ENCODE results near the gene MUC5B.

Gene MUC5B

DNA sequence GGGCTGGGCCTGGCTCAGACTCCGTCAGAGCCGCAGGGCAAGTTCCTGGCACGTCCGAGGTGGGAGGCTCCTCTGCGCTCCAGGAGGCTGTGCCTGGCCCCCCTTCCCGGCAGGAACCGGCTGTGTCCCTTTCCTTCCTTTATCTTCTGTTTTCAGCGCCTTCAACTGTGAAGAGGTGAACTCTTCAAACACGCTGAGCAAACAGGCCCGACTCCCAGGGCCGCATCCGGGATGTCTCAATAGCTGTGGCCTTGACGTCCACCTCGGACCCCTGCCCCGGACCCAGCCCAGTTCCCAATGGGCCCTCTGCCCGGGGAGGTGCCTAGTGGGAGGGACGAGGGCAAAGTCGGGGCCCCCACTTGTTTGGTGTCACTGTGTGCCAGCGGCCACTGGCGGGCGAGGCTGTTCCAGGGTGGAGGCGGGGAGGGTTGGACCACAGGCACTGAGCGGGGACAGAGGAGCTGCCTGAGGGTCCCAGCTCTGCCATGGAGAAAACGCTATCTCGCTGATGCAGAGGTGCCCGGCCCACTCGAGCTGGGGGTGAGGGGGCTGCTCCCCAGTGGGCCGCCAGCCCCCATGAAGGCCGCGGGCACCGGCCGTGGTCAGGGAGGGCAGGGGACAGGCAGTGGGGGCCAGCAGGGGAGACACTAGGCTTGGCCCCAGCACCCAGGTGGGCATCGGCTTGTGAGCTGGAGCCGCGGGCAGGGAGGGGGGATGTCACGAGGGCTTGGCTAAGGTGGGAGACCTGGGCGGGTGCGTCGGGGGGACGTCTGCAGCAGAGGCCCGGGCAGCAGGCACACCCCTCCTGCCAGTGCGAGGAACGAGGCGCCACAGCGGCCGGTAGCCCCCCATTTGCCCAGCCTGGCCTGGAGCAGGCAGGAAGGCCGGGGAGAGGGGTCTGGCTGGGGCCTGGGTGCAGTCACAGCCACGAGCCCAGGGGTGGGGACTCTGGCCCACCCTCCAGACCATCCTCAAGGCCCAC lies 2.7 kb upstream of the MUC5B start:
- Histone ChIP-seq H3K27ac (ENCODE audit: low read length) (no peak overlapping the region), H3K4me1 (ENCODE audit: control insufficient read depth, low read depth, low read length) (peaks cover 4% of the 10 kb centered on the region), H3K27me3 (ENCODE audit: control insufficient read depth, insufficient read depth, low read length) (peaks cover under 1% of the 10 kb centered on the region), H3K36me3 (ENCODE audit: control insufficient read depth, low read depth, low read length) (no peaks in the 10 kb centered on the region), H3K9me3 (ENCODE audit: control insufficient read depth, low read depth, low read length) (no peaks in the 10 kb centered on the region), H3K4me3 (ENCODE audit: low read length) (no peak overlapping the region), H3K9ac (ENCODE audit: low read length) (no peak overlapping the region)

DNA sequence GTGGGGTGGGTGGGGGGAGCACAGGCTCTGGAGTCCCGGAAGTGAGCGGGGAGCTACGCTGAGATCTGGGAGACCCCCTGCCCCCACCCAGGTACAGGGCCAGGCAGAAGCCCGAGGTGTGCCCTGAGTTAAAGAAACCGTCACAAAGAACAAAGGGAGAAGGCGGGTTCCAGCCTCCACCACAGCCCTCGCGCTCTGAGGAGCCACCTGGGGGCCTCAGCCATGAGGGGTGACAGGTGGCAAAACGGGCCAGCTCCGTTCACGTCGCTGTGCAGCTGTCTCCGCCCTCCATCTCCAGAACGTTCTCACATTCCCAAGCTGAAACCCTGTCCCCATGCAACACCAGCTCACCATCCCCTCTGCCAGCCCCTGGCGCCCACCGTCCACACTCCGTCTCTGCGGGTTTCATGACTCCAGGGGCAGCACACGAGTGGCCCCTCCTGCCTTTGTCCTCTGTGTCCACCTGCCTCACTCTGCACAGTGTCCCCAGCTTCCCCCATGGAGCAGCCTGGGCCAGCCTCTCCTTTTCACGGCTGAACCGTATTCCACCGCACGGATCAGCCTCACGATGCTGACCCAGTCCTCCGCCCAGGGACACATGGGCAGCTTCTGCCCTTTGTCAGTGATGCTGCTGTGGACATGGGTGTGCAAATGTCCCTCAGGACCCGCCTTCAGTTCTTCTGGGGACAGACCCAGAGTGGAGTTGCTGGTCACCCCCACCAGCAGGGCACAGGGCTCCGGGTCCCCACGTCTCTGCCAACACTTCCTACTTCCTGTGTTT lies 1.7 kb upstream of the MUC5B start:
- peaks cover 4% of the 10 kb centered on the region for H3K4me1 ChIP-seq (ENCODE audit: control insufficient read depth, low read depth, low read length)
- H3K9ac ChIP-seq (ENCODE audit: low read length) = no peak overlapping the region
- no peaks in the 10 kb centered on the region for H3K9me3 ChIP-seq (ENCODE audit: control insufficient read depth, low read depth, low read length)
- no peaks in the 10 kb centered on the region for H3K27me3 ChIP-seq (ENCODE audit: control insufficient read depth, insufficient read depth, low read length)
- H3K36me3 ChIP-seq (ENCODE audit: control insufficient read depth, low read depth, low read length) = no peaks in the 10 kb centered on the region
- no peak overlapping the region for H3K4me3 ChIP-seq (ENCODE audit: low read length)
- H3K27ac ChIP-seq (ENCODE audit: low read length) = no peak overlapping the region

DNA sequence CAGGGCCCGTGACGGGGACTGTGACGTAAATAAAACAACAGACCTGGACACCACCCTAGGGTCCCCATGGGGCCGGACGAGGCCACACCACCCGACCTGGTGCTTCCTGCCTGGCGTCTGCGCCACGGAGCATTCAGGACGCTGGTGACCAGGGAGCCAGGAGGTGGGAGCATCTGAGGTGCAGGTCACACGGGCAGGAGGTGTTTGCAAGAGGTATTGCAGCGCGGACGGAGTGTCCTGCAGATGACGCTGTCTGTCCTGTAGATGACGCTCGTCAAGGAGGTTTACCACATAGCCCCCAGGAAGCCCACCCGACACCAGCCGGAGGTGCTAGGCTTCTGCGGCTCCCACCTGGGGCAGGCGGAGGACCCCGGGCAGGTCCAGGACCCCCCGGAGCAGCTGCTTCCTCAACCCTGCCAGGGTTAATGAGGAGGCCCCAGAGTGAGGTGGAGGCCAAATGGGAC lies 986 bp upstream of the MUC5B start:
- Histone ChIP-seq H3K4me1 (ENCODE audit: control insufficient read depth, low read depth, low read length) (peaks cover 4% of the 10 kb centered on the region), H3K9me3 (ENCODE audit: control insufficient read depth, low read depth, low read length) (no peaks in the 10 kb centered on the region), H3K36me3 (ENCODE audit: control insufficient read depth, low read depth, low read length) (no peaks in the 10 kb centered on the region), H3K27ac (ENCODE audit: low read length) (no peak overlapping the region), H3K4me3 (ENCODE audit: low read length) (no peak overlapping the region), H3K9ac (ENCODE audit: low read length) (no peak overlapping the region), H3K27me3 (ENCODE audit: control insufficient read depth, insufficient read depth, low read length) (no peaks in the 10 kb centered on the region)

DNA sequence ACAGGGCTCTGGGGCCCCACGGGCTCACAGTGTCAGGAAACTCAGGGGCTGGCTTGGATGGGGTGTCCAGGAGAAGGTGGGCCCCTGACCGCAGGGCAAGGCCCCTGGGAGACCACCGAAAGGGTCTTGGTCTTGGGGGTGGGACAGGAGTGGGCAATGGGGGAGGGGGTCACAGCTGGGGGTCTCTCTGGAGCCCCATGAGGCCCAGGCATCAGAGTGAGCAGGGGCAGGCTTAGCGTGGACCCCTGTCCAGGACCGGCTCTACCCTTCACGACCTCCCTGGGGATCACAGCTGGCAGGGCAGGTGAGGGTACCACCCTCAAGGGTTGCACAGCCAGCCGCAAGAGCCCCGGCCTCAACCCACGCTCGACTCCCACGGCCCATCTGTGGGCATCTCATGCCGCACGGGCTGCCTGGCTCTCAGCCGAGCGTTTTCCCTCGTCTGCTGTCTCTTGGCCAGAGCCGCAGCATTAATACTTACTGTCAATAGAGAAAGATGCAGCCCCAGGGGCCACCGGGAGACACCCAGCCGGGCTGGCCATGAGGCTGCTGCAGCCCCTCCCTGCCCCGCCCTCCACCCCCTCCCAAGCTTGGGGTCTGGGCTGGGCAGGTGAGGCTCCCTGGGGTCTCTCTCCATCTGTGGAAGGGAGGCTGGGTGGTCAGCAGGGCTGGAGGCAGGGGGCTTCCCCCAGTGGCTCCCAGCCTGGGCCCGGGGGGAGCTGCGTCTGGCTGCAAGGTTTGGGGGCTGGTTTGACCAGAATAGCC lies 662 bp downstream of the MUC5B start:
- Histone ChIP-seq H3K36me3 (ENCODE audit: control insufficient read depth, low read depth, low read length) (no peaks in the 10 kb centered on the region), H3K27ac (ENCODE audit: low read length) (no peak overlapping the region), H3K9ac (ENCODE audit: low read length) (no peak overlapping the region), H3K4me1 (ENCODE audit: control insufficient read depth, low read depth, low read length) (peaks cover 4% of the 10 kb centered on the region), H3K4me3 (ENCODE audit: low read length) (no peak overlapping the region), H3K27me3 (ENCODE audit: control insufficient read depth, insufficient read depth, low read length) (no peaks in the 10 kb centered on the region), H3K9me3 (ENCODE audit: control insufficient read depth, low read depth, low read length) (no peaks in the 10 kb centered on the region)

- Histone ChIP-seq H3K4me1 (ENCODE audit: control insufficient read depth, low read depth, low read length) (peaks cover 4% of the 10 kb centered on the region), H3K27ac (ENCODE audit: low read length) (no peak overlapping the region), H3K4me3 (ENCODE audit: low read length) (no peak overlapping the region), H3K36me3 (ENCODE audit: control insufficient read depth, low read depth, low read length) (no peaks in the 10 kb centered on the region), H3K9ac (ENCODE audit: low read length) (no peak overlapping the region), H3K27me3 (ENCODE audit: control insufficient read depth, insufficient read depth, low read length) (no peaks in the 10 kb centered on the region), H3K9me3 (ENCODE audit: control insufficient read depth, low read depth, low read length) (no peaks in the 10 kb centered on the region)
Observed at GRCh38 chr11:1224111-1224490, 1.2 kb downstream of the MUC5B start.

DNA sequence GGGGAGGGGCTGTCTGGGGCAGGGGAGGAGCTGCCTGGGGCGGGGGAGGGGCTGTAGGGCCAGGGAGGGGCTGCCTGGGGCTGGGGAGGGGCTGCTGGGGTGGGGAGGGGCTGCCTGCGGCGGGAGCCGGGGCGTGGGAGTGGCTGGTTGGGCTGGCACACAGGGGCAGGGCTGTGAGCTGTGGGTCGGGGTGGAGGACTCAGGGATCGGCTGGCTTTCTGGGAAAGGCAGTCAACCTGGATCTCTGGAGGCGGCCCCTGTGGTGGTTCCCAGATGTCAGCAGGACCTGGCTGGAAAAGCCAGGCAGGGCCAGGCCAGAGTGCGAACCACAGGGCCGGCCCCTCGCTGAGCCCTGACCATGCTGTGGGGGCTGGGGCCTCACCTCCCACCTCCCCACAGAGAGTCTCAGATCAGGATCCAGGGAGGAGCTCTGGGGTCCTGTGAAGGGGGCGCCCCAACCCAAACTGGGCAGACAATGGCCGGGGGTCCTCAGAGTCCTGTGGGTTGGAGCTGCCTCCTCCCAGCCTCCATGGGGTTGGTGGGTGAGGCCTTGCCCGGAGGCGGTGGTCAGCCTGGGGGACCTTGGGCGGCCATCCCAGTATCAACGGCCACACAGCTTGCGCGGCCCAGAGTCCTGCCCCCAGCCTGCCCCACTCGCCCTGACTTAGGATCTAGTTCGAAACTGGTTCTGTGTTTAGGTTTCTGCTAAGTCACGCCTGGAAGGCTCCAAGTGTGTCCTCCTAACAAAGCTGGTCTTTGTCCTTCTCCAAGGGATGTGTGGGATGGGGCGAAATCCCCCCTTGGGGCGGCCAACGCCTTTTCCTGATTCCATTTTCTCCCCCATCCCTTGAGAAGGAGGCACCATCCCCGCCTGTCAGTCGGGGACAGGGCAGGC lies 1.9 kb downstream of the MUC5B start:
- Histone ChIP-seq H3K4me1 (ENCODE audit: control insufficient read depth, low read depth, low read length) (peaks cover 4% of the 10 kb centered on the region), H3K27me3 (ENCODE audit: control insufficient read depth, insufficient read depth, low read length) (no peaks in the 10 kb centered on the region), H3K9me3 (ENCODE audit: control insufficient read depth, low read depth, low read length) (no peaks in the 10 kb centered on the region), H3K4me3 (ENCODE audit: low read length) (no peak overlapping the region), H3K9ac (ENCODE audit: low read length) (no peak overlapping the region), H3K27ac (ENCODE audit: low read length) (no peak overlapping the region), H3K36me3 (ENCODE audit: control insufficient read depth, low read depth, low read length) (no peaks in the 10 kb centered on the region)

- H3K4me1 ChIP-seq (ENCODE audit: control insufficient read depth, low read depth, low read length) = peaks cover 4% of the 10 kb centered on the region
- H3K27ac ChIP-seq (ENCODE audit: low read length) = no peak overlapping the region
- H3K27me3 ChIP-seq (ENCODE audit: control insufficient read depth, insufficient read depth, low read length) = no peaks in the 10 kb centered on the region
- H3K9me3 ChIP-seq (ENCODE audit: control insufficient read depth, low read depth, low read length) = no peaks in the 10 kb centered on the region
- no peak overlapping the region for H3K9ac ChIP-seq (ENCODE audit: low read length)
- H3K4me3 ChIP-seq (ENCODE audit: low read length) = no peak overlapping the region
- no peaks in the 10 kb centered on the region for H3K36me3 ChIP-seq (ENCODE audit: control insufficient read depth, low read depth, low read length)
Observed at GRCh38 chr11:1225386-1226225, 2.7 kb downstream of the MUC5B start.

DNA sequence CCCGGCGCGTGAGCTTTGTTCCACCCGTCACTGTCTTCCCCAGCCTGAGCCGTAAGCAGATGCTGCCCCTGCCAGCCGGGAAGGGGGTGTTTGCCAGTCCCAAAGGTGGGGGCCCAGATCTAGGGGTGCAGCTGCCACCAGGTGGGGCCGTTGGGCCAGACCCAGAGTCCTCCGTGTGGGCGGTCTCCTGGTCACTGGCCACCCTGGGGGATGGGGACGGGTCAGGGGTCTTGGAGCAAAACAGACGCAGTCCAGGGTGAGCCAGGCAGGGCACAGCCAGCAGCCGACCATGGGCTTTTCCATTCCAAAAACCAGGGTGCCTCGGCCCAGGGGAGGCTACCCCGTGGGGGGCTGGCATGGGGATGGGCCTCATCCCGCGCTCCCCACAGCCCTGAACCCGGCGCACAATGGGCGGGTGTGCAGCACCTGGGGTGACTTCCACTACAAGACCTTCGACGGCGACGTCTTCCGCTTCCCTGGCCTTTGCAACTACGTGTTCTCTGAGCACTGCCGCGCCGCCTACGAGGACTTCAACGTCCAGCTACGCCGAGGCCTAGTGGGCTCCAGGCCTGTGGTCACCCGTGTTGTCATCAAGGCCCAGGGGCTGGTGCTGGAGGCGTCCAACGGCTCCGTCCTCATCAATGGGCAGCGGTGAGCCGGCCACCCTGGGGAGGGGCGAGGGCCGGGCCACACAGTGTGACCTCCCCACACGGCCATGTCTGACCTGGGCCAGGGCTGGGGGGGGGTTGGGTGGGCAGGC lies 3.5 kb downstream of the MUC5B start:
- Histone ChIP-seq H3K27ac (ENCODE audit: low read length) (no peak overlapping the region), H3K4me3 (ENCODE audit: low read length) (no peak overlapping the region), H3K9ac (ENCODE audit: low read length) (no peak overlapping the region), H3K27me3 (ENCODE audit: control insufficient read depth, insufficient read depth, low read length) (no peaks in the 10 kb centered on the region), H3K4me1 (ENCODE audit: control insufficient read depth, low read depth, low read length) (peaks cover 4% of the 10 kb centered on the region), H3K9me3 (ENCODE audit: control insufficient read depth, low read depth, low read length) (no peaks in the 10 kb centered on the region), H3K36me3 (ENCODE audit: control insufficient read depth, low read depth, low read length) (no peaks in the 10 kb centered on the region)

- Histone ChIP-seq H3K9me3 (ENCODE audit: control insufficient read depth, low read depth, low read length) (no peaks in the 10 kb centered on the region), H3K27ac (ENCODE audit: low read length) (no peak overlapping the region), H3K4me1 (ENCODE audit: control insufficient read depth, low read depth, low read length) (peaks cover 4% of the 10 kb centered on the region), H3K9ac (ENCODE audit: low read length) (no peak overlapping the region), H3K4me3 (ENCODE audit: low read length) (no peak overlapping the region), H3K27me3 (ENCODE audit: control insufficient read depth, insufficient read depth, low read length) (no peaks in the 10 kb centered on the region), H3K36me3 (ENCODE audit: control insufficient read depth, low read depth, low read length) (no peaks in the 10 kb centered on the region)
Observed at GRCh38 chr11:1226986-1227550, 4.2 kb downstream of the MUC5B start.

Measured in iPS-18a (cell line).